Activated CD8-positive, alpha-beta memory T cell treated with anti-CD3 and anti-CD28 coated beads, Interleukin-2, amount 50 U/mL, for 24 hours (primary cell): ENCODE measurements around the gene ODAD4.

Experiments
- DNase-seq: peaks from one replicate; pipeline ENCODE4 v3.0.0-alpha.2; 2020; ENCODE audit errors: extremely low read depth

The ODAD4 gene

GRCh38 chr17:41942626-41943373, 12.4 kb downstream of the ODAD4 start:
- no peak for DNase-seq

- no peak for DNase-seq
These were observed 13.1 kb downstream of the ODAD4 start for GRCh38 chr17:41943492-41943891.

GRCh38 chr17:41944943-41945342, 14.5 kb downstream of the ODAD4 start:
- DNase-seq = no peak

GRCh38 chr17:41948762-41949460, 18.5 kb downstream of the ODAD4 start:
- no peak for DNase-seq

- DNase-seq = no peak
These were observed 26.1 kb downstream of the ODAD4 start for GRCh38 chr17:41956522-41956921.

- DNase-seq = no peak
These were observed 26.8 kb downstream of the ODAD4 start for GRCh38 chr17:41957031-41957868.

GRCh38 chr17:41957869-41958439, 27.5 kb downstream of the ODAD4 start:
- no peak for DNase-seq

- DNase-seq = no peak
These were observed 28.6 kb downstream of the ODAD4 start for GRCh38 chr17:41959030-41959335.

GRCh38 chr17:41959336-41960095, 29.1 kb downstream of the ODAD4 start:
- DNase-seq = no peak

GRCh38 chr17:41962111-41962510, 31.7 kb downstream of the ODAD4 start:
- DNase-seq = no peak

- DNase-seq = peak; percentile 48
These were observed 32.5 kb downstream of the ODAD4 start for GRCh38 chr17:41962768-41963434.

GRCh38 chr17:41965694-41966462, 35.5 kb downstream of the ODAD4 start:
- DNase-seq = peak; percentile 39

- peak; percentile 77 for DNase-seq
These were observed 36.2 kb downstream of the ODAD4 start, which contains the start of gene CNP for GRCh38 chr17:41966463-41967140. Gene CNP (plus strand): TSS chr17:41966795. CDS start chr17:41966885, 90 bp downstream.

- no peak for DNase-seq
These were observed 36.9 kb downstream of the ODAD4 start for GRCh38 chr17:41967141-41967920.

- DNase-seq = no peak
These were observed 37.6 kb downstream of the ODAD4 start for GRCh38 chr17:41967921-41968578.

- DNase-seq = no peak
These were observed 38.3 kb downstream of the ODAD4 start for GRCh38 chr17:41968676-41969075.

GRCh38 chr17:41970901-41971331, 40.5 kb downstream of the ODAD4 start:
- no peak for DNase-seq
